Astrocyte (in vitro differentiated cells and primary cell): Measurements from ENCODE around the gene GRK3. TPM values are rescaled to one million over a fixed set of nuclear protein-coding genes. Genes with fewer than 3 reads are reported as not detected.
"Not testable (repeated sequence)": the region's sequence is repeated elsewhere in the genome, so short reads cannot be mapped to it uniquely, and the experiment has no call there.

Experiments used
- DNase-seq: peaks from one replicate; pipeline ENCODE4 v3.0.0-alpha.2; 2010; ENCODE audit warnings: low read depth
- FAIRE-seq: peaks from 2 replicates; lab custom pipeline; 2011; peaks lifted over from hg19 to GRCh38; lab: Jason Lieb, UNC
- H2AFZ ChIP-seq: 2 replicates; pipeline ENCODE4 v1.6.0; 2012; ENCODE audit warnings: low read depth, low read length, inconsistent platforms
- H3K27ac ChIP-seq: 2 replicates; pipeline ENCODE4 v1.5.1; 2011; ENCODE audit warnings: low read depth, low read length, inconsistent platforms
- H3K27me3 ChIP-seq: 2 replicates; pipeline ENCODE4 v1.6.0; 2011; ENCODE audit warnings: low read length, inconsistent platforms; ENCODE audit not compliant: insufficient read depth
- H3K36me3 ChIP-seq: 2 replicates; pipeline ENCODE4 v1.5.1; 2011; ENCODE audit warnings: low read length, inconsistent platforms; ENCODE audit not compliant: insufficient read depth
- H3K4me1 ChIP-seq: 2 replicates; pipeline ENCODE4 v1.5.1; 2011; ENCODE audit warnings: low read length, inconsistent platforms; ENCODE audit not compliant: insufficient read depth
- H3K4me2 ChIP-seq: 2 replicates; pipeline ENCODE4 v1.6.0; 2012; ENCODE audit warnings: low read length, inconsistent platforms
- H3K4me3 ChIP-seq: 2 replicates; pipeline ENCODE4 v1.5.1; 2011; ENCODE audit warnings: low read depth, mild to moderate bottlenecking, low read length, inconsistent platforms; ENCODE audit not compliant: insufficient read depth
- H3K79me2 ChIP-seq: 2 replicates; pipeline ENCODE4 v1.6.0; 2012; ENCODE audit warnings: mild to moderate bottlenecking, low read length, inconsistent platforms; ENCODE audit not compliant: insufficient read depth
- H3K9ac ChIP-seq: 2 replicates; pipeline ENCODE4 v1.6.0; 2012; ENCODE audit warnings: mild to moderate bottlenecking, low read length, inconsistent platforms
- H3K9me3 ChIP-seq: 2 replicates; pipeline ENCODE4 v1.5.1; 2012; ENCODE audit warnings: low read depth, mild to moderate bottlenecking, low read length, inconsistent platforms; ENCODE audit not compliant: insufficient read depth
- H4K20me1 ChIP-seq: 2 replicates; pipeline ENCODE4 v1.6.0; 2012; ENCODE audit warnings: low read length, inconsistent platforms; ENCODE audit not compliant: insufficient read depth
- H3K27ac Mint-ChIP-seq: one replicate; pipeline ENCODE4 v1.8.0; 2021; ENCODE audit warnings: mild to moderate bottlenecking, mixed read lengths; ENCODE audit not compliant: unreplicated experiment
- H3K27me3 Mint-ChIP-seq: one replicate; pipeline ENCODE4 v1.8.0; 2021; ENCODE audit warnings: low read depth, mixed read lengths; ENCODE audit not compliant: unreplicated experiment
- H3K36me3 Mint-ChIP-seq: one replicate; pipeline ENCODE4 v1.8.0; 2021; ENCODE audit warnings: low read depth, mixed read lengths; ENCODE audit not compliant: unreplicated experiment
- H3K4me1 Mint-ChIP-seq: one replicate; pipeline ENCODE4 v1.8.0; 2021; ENCODE audit warnings: low read depth, mixed read lengths; ENCODE audit not compliant: unreplicated experiment
- H3K4me3 Mint-ChIP-seq: one replicate; pipeline ENCODE4 v1.8.0; 2021; ENCODE audit warnings: mild to moderate bottlenecking, moderate library complexity, mixed read lengths; ENCODE audit not compliant: unreplicated experiment
- H3K9me3 Mint-ChIP-seq: one replicate; pipeline ENCODE4 v1.8.0; 2021; ENCODE audit warnings: mild to moderate bottlenecking, mixed read lengths; ENCODE audit not compliant: unreplicated experiment
- CTCF ChIP-seq: IDR thresholded peaks from 2 replicates; pipeline ENCODE4 v1.5.1; 2011; ENCODE audit warnings: low read depth, mild to moderate bottlenecking, inconsistent platforms, low read length, moderate library complexity; ENCODE audit not compliant: insufficient read depth
- EZH2 ChIP-seq: IDR thresholded peaks from 2 replicates; pipeline ENCODE4 v1.6.1; 2012; ENCODE audit warnings: mild to moderate bottlenecking, low read length, inconsistent platforms; ENCODE audit not compliant: insufficient read depth
- total RNA-seq: library from RNA; stranded (reverse); gene quantifications from 2 replicates; pipeline ENCODE4 v1.2.1, GENCODE V29; 2021

Gene GRK3
- total RNA-seq, 1 donor from 2014 or later: 7.2 TPM

GRCh38 chr22:25529541-25530137 lies 34.8 kb upstream of the GRK3 start:
- H3K4me3 ChIP-seq, H3K4me3 Mint-ChIP-seq, H3K36me3 Mint-ChIP-seq, H3K27me3 Mint-ChIP-seq, DNase-seq, H3K9me3 ChIP-seq, H3K79me2 ChIP-seq, H3K4me1 ChIP-seq, H3K27ac Mint-ChIP-seq, H3K27ac ChIP-seq, H3K4me2 ChIP-seq, H3K36me3 ChIP-seq, H3K4me1 Mint-ChIP-seq, H4K20me1 ChIP-seq, H3K27me3 ChIP-seq, H2AFZ ChIP-seq, H3K9ac ChIP-seq: not testable (repeated sequence)
- peak; percentile 9 for FAIRE-seq
- peaks cover 13% of the 10 kb centered on the region for H3K9me3 Mint-ChIP-seq

GRCh38 chr22:25531677-25532076 lies 32.8 kb upstream of the GRK3 start:
- not testable (repeated sequence) for H3K27me3 Mint-ChIP-seq, H3K27me3 ChIP-seq, H3K9me3 ChIP-seq, H2AFZ ChIP-seq, H3K36me3 ChIP-seq, H3K4me1 ChIP-seq, H3K4me1 Mint-ChIP-seq, H3K27ac Mint-ChIP-seq, H3K27ac ChIP-seq, H3K36me3 Mint-ChIP-seq, H3K79me2 ChIP-seq, H3K4me2 ChIP-seq, DNase-seq, H3K4me3 Mint-ChIP-seq, H3K9ac ChIP-seq, H4K20me1 ChIP-seq, H3K4me3 ChIP-seq, FAIRE-seq
- peaks cover 12% of the 10 kb centered on the region for H3K9me3 Mint-ChIP-seq

GRCh38 chr22:25534724-25535123 lies 29.8 kb upstream of the GRK3 start:
- Histone ChIP-seq H3K4me3 (no peak overlapping the region), H3K27ac (no peak overlapping the region), H3K79me2 (no peaks in the 10 kb centered on the region), H4K20me1 (no peaks in the 10 kb centered on the region), H3K4me2 (no peak overlapping the region), H3K9ac (no peak overlapping the region), H3K4me1 (peaks cover 2% of the 10 kb centered on the region), H3K36me3 (no peaks in the 10 kb centered on the region), H3K9me3 (no peaks in the 10 kb centered on the region), H2AFZ (no peak overlapping the region), H3K27me3 (no peaks in the 10 kb centered on the region)
- Mint-ChIP-seq H3K36me3 (peaks cover 3% of the 10 kb centered on the region), H3K9me3 (peaks cover 7% of the 10 kb centered on the region), H3K27me3 (peaks cover 9% of the 10 kb centered on the region), H3K4me3 (no peak overlapping the region), H3K4me1 (no peaks in the 10 kb centered on the region), H3K27ac (no peak overlapping the region)
- TF ChIP-seq EZH2 (no peak), CTCF (no peak)
- no peak for FAIRE-seq
- DNase-seq: no peak
